ENCODE results near the gene PTPRA.

DNA sequence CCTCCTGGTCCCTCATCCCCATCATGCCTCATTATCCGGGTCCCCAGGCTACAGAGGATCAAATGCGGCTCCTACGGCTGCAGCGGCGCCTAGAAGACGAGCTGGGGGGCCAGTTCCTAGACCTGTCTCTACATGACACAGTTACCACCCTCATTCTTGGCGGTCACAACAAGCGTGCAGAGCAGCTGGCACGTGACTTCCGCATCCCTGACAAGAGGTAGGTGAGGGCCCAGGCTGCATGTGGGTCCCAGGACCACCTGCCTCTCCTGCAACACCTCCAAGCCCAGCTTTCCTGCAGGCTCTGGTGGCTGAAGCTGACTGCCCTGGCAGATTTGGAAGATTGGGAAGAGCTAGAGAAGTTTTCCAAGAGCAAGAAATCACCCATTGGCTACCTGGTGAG lies 8.2 kb upstream of the PTPRA start:
- TF ChIP-seq, protein P1, sequence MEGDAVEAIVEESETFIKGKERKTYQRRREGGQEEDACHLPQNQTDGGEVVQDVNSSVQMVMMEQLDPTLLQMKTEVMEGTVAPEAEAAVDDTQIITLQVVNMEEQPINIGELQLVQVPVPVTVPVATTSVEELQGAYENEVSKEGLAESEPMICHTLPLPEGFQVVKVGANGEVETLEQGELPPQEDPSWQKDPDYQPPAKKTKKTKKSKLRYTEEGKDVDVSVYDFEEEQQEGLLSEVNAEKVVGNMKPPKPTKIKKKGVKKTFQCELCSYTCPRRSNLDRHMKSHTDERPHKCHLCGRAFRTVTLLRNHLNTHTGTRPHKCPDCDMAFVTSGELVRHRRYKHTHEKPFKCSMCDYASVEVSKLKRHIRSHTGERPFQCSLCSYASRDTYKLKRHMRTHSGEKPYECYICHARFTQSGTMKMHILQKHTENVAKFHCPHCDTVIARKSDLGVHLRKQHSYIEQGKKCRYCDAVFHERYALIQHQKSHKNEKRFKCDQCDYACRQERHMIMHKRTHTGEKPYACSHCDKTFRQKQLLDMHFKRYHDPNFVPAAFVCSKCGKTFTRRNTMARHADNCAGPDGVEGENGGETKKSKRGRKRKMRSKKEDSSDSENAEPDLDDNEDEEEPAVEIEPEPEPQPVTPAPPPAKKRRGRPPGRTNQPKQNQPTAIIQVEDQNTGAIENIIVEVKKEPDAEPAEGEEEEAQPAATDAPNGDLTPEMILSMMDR (IDR thresholded peaks at IDR 0.05) = no peak
- TF ChIP-seq POLR2A (IDR thresholded peaks at IDR 0.05) = no peak
